Stimulated activated CD8-positive, alpha-beta memory T cell treated with anti-CD3 and anti-CD28 coated beads, Interleukin-15, amount 100 ng/mL, for 4 hours (primary cell): ENCODE results near the gene PYGB.
A peak's percentile ranks its signal among the peaks of the same experiment; 100 is the strongest.

Experiments
- DNase-seq, 2 donors: peaks; one replicate each; pipeline ENCODE4 v3.0.0-alpha.2; 2020; ENCODE audit warnings: low read depth in 2 of 2

The PYGB gene

GRCh38 chr20:25216199-25216945 lies 31.5 kb upstream of the PYGB start:
- DNase-seq, result no peak

DNA sequence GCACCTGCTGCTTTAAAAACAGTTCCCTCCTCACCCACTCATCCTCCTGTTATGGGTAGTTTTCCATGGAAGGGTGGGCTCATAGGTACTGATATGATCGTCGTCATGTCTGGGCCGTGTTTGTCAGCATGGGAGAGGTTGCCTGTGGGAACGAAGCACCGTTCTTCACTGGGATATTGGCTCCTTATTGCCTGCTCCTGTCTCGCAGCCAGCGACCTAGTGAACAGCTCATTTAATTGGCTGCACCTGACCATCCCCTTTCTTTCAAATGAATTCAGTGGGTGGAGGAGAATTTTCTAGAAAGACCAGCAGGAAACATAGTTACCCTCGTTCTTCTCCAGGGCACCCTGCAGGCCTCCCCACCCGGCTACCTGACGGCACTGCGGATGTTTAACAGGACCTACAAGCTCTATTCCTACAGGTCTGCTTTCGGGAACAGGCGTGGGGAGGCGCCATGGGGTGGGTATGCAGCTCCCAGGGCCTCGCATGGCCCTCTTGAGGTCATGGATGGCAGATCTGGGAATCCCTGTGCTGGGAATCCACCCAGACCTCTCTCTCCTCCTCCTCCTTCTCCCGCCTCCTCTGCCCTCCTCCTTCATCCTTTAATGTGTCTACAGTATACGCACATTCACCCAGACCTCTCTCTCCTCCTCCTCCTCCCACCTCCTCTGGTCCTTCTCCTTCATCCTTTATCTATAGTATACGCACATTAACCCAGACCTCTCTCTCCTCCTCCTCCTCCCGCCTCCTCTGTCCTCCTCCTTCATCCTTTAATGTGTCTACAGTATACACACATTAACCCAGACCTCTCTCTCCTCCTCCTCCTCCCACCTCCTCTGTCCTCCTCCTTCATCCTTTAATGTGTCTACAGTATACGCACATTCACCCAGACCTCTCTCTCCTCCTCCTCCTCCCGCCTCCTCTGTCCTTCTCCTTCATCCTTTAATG lies 30.4 kb upstream of the PYGB start:
- no peak for DNase-seq

GRCh38 chr20:25218109-25218486 lies 29.8 kb upstream of the PYGB start:
- no peak for DNase-seq

DNA sequence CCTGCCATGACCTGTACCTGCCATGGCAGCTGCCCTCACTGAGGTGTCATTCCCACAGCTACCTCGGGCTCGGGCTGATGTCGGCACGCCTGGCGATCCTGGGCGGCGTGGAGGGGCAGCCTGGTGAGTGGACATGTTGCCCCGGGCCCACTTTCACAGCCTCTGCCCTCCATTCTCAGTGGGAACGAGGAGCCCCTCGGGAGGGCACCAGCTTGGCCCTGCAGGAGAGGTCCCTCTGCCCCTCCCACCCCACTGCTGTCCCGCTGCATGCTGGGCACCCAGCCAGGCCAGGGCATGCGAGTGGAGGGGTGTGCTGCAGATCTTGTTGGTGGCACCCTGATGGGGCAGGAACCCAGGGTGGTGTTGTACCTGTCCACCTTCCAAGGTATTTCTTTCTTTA lies 29.4 kb upstream of the PYGB start:
- DNase-seq, result no peak

GRCh38 chr20:25219365-25219764 lies 28.5 kb upstream of the PYGB start:
- no peak for DNase-seq

DNA sequence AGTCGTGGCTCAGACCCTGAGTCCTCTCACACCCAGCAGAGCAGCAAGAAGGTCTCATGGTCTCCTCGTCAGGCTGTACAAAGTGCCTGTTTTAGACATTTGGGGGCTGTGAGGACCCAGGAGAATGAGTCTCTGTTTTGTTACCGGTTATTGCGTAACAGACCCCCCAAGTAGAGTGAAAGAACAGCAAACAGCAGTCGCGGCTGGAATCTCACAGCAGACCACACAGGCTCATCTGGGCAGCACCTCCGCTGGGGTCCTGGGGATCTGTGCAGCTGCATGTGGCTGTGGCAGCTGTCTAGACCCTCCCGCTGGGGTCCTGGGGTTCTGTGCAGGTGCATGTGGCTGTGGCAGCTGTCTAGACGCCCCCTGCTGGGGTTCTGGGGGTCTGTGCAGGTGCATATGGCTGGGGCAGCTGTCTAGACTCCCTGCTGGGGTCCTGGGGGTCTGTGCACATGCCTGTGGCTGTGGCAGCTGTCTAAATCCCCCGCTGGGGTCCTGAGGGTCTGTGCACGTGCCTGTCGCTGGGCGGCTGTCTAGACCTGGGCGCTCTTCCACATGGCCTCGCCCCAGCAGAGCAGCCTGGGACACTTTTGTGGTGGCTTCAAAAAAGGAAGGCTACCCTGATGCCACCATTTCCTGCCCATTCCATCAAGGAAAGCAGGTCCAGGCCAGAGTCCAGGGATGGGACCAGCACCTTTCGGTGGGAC lies 27.7 kb upstream of the PYGB start:
- DNase-seq, result no peak

DNA sequence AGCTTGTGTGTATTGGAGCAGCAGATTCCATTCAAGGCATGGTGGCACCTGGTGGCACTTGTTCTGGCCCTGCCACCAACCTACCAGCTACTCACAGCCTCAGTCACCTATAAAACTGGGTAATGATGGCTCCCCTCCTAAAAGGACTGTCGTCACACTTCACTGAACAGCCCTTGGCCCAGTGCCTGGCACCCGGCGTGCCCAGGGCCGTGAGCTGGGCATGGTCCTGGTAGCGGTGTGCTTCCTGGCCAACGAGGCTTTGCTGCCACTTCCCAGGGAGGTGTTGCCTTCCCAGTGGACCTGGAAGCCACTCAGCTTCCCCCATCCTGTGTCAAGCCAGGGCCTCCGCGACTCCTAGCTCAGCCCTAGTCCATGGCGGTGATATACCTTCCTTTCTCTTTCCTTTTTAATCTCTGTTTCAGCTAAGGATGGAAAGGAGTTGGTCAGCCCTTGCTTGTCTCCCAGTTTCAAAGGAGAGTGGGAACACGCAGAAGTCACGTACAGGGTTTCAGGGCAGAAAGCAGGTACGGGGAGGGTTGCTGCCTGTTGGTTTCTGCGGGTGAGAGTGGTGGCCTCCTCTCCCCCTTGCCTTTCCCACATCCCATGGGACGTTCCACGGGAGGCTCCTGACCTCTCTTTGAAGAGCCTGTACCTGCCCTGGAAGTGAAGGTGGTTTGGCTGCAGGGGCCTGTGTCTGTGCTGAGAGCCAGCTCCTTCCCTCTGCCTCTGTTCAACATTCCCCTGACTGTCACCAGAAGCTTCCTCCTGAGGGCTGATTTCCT lies 26.9 kb upstream of the PYGB start:
- no peak for DNase-seq

DNA sequence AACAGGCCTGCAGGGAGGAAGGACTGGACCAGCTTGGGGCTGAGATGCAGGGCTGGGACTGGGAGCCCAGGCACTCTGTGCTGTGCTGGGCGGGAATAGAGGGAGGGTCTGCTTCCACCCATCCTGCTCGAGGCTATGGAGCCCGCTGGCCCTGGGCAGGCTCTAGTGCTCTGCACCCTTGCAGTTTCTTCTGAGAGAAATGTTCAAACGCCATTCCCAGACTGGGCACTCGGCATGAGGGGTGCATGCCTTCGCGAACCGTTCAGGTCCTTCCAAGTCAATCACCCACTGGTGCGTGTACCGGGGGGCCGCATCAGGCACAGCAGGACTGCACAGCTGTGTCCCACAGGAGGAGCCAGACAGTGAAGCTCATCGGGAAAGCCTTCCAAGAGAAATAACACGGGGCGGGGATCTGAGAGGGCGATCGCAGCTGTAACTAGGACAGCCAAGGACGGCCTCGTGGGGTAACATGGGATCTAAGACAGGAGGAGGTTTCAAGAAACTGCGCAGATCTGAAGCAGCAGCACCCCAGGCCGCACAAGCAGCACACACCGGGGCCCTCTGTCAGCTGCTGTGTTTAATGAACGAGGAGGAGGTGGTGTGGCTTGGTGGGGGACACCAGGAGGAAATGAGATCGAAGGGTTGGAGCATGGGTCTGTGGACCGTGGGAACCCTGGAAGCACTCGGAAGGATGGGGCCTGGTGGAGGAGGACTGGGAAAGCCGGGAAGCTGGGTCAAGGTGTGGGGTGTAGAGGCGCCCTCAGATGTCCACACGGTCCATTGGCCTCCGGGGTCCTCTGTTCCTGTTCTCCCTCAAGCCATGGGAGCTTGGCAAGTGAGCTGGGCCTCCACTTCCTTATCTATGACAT lies 26.1 kb upstream of the PYGB start:
- no peak for DNase-seq

DNA sequence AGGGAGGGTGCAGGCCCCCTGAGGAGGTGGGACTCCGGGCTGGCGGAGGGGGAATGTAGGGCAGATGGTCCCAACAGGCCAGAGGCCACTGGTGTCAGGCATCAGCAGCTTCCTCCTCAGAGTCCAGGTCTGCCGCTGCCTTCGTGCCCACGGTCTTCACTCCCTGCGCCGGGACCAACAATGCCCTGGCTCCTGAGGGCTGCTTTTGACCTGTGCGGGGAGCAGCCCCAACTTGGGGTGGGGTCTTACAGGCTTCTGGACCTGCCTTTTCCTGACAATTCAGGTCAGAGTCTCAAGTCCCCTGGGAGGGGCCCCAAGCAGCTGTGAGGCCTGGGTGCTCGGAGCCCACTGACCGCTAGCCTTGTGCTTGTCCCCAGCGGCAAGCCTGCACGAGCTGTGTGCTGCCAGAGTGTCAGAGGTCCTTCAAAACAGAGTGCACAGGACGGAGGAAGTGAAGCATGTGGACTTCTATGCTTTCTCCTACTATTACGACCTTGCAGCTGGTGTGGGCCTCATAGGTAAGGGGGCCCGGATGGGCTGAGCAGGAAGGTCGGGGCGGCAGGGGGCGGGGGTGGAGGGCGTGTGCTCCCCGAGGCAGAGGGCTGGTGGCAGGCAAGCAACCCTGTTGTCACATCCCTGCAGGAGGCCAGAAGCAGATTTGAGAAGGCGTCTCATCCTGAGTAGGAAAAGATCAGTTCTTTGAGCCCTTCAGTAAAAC lies 25.3 kb upstream of the PYGB start:
- DNase-seq, result no peak

- DNase-seq, result peak in 1 of 2 donors; percentile 7
Observed at GRCh38 chr20:25223179-25223661, 24.7 kb upstream of the PYGB start.

DNA sequence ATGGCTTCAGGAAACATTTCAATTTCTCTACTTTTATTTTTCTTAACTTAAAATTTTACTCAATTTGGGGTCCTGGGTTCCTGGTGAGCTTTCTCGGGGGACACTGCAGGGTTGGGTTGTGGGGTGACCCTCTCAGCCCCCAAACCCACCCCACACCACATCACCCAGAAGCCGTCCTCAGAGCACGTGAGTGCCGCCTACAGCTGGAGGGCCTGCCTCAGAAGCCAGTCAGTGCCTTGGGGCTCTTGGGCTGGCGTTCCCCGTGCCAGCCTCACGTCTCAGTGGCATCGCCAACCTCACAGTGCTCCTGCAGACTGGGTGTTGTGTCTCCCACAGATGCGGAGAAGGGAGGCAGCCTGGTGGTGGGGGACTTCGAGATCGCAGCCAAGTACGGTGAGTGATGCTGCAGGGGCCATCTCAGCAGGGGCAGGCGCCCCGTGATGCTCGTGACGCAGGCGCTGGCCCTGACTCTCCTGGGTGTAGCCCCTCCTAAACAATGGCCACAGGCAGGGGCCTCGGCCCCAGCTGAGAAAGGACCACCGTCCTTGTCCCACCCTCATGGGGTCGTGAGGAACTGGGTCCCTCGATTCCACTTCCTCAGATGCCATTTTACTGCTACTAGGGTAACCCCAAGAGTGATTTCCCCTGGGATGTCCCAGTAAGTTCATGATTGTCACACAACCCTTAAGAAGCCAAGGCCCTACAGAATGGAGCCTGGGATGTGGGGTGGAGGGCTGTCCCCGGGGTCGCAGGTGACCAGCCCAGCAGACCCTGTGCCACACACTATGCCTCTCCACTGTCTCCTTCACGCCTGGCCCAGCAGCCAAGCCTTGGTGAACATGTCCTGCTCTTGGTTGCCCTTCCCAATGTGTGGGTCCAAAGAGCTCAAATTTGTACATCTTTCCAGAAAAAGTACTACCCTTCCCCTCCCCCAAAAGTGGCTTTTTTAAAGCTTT lies 23.8 kb upstream of the PYGB start:
- DNase-seq, result no peak

DNA sequence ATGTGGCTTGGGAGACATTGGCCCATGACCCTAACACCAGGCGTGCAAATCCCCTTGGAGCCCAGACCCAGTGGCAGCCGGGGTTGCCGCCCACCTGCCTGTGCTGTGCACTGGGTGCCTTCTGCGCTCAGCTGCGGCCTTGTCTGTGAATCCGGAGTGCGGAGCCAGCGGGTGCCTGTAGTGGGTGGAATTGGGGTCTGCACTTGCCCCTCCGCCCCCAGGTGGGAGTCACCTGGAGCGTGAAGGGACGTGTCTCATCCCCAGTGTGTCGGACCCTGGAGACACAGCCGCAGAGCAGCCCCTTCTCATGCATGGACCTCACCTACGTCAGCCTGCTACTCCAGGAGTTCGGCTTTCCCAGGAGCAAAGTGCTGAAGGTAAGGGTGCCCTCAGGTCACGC lies 22.9 kb upstream of the PYGB start:
- no peak for DNase-seq

DNA sequence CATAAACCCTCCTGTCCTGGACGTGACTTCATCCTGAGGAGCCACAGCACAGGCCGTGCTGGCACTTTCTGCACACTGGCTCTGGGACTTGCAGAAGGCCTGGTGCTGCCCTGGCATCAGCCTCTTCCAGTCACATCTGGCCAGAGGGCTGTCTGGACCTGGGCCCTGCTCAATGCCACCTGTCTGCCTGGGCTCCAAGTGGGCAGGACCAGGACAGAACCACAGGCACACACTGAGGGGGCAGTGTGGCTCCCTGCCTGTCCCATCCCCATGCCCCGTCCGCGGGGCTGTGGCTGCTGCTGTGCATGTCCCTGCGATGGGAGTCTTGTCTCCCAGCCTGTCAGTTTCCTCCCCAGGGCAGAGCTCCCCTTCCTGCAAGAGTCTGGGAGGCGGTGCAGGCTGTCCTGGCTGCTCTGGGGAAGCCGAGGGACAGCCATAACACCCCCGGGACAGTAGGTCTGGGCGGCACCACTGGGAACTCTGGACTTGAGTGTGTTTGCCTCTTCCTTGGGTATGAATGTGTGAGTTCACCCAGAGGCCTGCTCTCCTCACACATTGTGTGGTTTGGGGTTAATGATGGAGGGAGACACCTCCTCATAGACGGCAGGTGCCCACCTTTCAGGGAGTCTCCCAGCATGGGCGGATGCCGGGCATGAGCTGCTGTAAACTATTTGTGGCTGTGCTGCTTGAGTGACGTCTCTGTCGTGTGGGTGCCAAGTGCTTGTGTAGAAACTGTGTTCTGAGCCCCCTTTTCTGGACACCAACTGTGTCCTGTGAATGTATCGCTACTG lies 22.0 kb upstream of the PYGB start:
- no peak for DNase-seq

- DNase-seq, result no peak
Observed at GRCh38 chr20:25226433-25227316, 21.2 kb upstream of the PYGB start.

GRCh38 chr20:25227317-25227831 lies 20.5 kb upstream of the PYGB start:
- no peak for DNase-seq

DNA sequence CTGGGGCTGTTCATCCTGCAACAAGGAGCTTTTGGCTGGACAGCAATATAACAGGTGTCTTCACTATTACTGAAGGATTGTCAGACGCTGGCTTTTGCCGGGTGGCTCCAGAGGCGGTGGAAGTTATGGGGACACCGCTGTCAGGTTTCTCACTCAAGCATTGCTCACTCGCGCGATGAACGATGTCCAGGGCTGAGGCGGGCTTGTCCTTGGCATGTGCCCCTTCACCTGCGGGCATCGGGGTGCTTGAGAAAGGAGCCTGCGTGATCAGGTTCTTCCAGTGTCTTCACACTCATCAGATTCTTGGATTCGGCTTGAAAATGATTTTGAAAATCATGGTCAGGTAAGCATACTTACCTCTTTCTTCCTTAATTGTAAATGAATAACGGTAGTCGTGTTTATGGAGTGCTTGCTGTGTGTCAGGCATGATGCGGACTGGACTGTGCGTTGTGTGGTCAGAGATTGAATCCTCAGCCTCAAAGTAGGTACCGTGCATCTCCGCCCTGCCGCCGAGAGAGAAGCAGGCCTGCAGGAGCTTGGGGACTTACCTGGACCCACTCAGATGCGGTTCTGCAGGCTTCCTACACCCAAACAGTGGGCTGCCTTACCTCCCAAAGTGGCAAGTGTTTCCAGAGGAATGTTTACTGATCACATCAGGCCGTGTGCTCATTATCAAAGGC lies 18.3 kb upstream of the PYGB start:
- no peak for DNase-seq
